Measurements from ENCODE around the gene TET3.

Gene TET3

DNA sequence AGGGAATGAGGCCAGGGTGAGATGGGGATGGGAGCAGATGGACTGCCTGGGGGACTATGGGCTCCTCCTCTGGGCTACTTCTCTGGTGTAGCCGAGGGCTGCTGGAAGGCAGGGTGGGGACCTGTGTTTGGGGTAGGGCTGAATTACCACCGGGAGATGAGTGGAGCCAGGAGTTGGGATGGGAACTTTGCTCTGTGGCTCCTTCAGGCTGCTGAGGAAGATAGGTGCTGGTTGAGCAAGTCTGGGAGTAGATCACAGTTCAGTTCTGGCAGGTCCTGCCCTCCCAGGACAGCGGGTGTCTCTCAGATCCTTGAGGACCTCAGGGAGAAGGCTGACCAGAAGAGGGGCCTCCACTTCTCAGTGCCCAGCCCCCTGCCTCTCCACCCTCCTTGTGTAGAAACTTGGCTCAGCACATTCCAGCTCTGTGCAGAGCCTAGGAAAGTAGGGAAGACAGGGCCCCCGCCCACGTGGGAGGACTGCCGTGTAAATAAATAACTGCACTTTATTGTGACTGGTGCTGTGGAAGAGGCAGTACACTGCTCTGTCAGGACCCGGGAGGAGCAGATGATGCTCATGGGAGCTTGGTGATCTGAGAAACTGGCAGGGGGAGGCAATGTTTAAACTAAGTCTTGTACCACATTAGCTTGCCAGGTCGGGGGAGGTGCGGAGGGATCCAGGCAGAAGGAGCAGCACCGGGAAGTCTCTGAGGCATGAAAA lies 15.3 kb downstream of the TET3 start:
- no peak overlapping the region for H3K9ac ChIP-seq (ENCODE audit: low read length in 2 of 2)
- H3K4me1 ChIP-seq (ENCODE audit: control insufficient read depth, insufficient read depth, low read length) = peaks cover 27% of the 10 kb centered on the region
- no peaks in the 10 kb centered on the region for H3K27me3 ChIP-seq (ENCODE audit: control insufficient read depth in 1 of 2, insufficient read depth in 2 of 2, low read length in 2 of 2)
- H3K9me3 ChIP-seq (ENCODE audit: control insufficient read depth in 2 of 2, low read length in 2 of 2) = no peaks in the 10 kb centered on the region
- no peaks in the 10 kb centered on the region for H3K36me3 ChIP-seq (ENCODE audit: control insufficient read depth in 2 of 2, insufficient read depth in 2 of 2, low read length in 2 of 2)
- no peak overlapping the region for H3K4me3 ChIP-seq (ENCODE audit: low read length in 2 of 2)
- H3K27ac ChIP-seq (ENCODE audit: low read length) = no peak overlapping the region

GRCh38 chr2:74000666-74001065 lies 16.0 kb downstream of the TET3 start:
- H3K4me3 ChIP-seq (ENCODE audit: low read length in 2 of 2) = no peak overlapping the region

GRCh38 chr2:74001121-74001520 lies 16.4 kb downstream of the TET3 start:
- Histone ChIP-seq H3K36me3 (ENCODE audit: control insufficient read depth in 2 of 2, insufficient read depth in 2 of 2, low read length in 2 of 2) (no peaks in the 10 kb centered on the region), H3K27ac (ENCODE audit: low read length) (no peak overlapping the region), H3K4me1 (ENCODE audit: control insufficient read depth, insufficient read depth, low read length) (peaks cover 36% of the 10 kb centered on the region)

More at GRCh38 chr2:74000666-74001065, 16.0 kb downstream of the TET3 start:
- Histone ChIP-seq H3K36me3 (ENCODE audit: control insufficient read depth in 2 of 2, insufficient read depth in 2 of 2, low read length in 2 of 2) (no peaks in the 10 kb centered on the region), H3K9ac (ENCODE audit: low read length in 2 of 2) (no peak overlapping the region), H3K4me1 (ENCODE audit: control insufficient read depth, insufficient read depth, low read length) (peaks cover 31% of the 10 kb centered on the region), H3K27ac (ENCODE audit: low read length) (no peak overlapping the region), H3K27me3 (ENCODE audit: control insufficient read depth in 1 of 2, insufficient read depth in 2 of 2, low read length in 2 of 2) (no peaks in the 10 kb centered on the region), H3K9me3 (ENCODE audit: control insufficient read depth in 2 of 2, low read length in 2 of 2) (no peaks in the 10 kb centered on the region)

GRCh38 chr2:74001781-74002504 lies 17.2 kb downstream of the TET3 start:
- no peaks in the 10 kb centered on the region for H3K9me3 ChIP-seq (ENCODE audit: control insufficient read depth in 2 of 2, low read length in 2 of 2)
- no peaks in the 10 kb centered on the region for H3K36me3 ChIP-seq (ENCODE audit: control insufficient read depth in 2 of 2, insufficient read depth in 2 of 2, low read length in 2 of 2)
- H3K9ac ChIP-seq (ENCODE audit: low read length in 2 of 2) = peak overlapping the region in 1 of 2 donors; percentile 13
- no peak overlapping the region for H3K27ac ChIP-seq (ENCODE audit: low read length)
- peaks cover 40% of the 10 kb centered on the region for H3K4me1 ChIP-seq (ENCODE audit: control insufficient read depth, insufficient read depth, low read length)
- peak overlapping the region; percentile 32 to 86 for H3K4me3 ChIP-seq (ENCODE audit: low read length in 2 of 2)
- H3K27me3 ChIP-seq (ENCODE audit: control insufficient read depth in 1 of 2, insufficient read depth in 2 of 2, low read length in 2 of 2) = no peaks in the 10 kb centered on the region

More at GRCh38 chr2:74001121-74001520, 16.4 kb downstream of the TET3 start:
- Histone ChIP-seq H3K9me3 (ENCODE audit: control insufficient read depth in 2 of 2, low read length in 2 of 2) (no peaks in the 10 kb centered on the region), H3K9ac (ENCODE audit: low read length in 2 of 2) (no peak overlapping the region), H3K4me3 (ENCODE audit: low read length in 2 of 2) (no peak overlapping the region), H3K27me3 (ENCODE audit: control insufficient read depth in 1 of 2, insufficient read depth in 2 of 2, low read length in 2 of 2) (no peaks in the 10 kb centered on the region)

DNA sequence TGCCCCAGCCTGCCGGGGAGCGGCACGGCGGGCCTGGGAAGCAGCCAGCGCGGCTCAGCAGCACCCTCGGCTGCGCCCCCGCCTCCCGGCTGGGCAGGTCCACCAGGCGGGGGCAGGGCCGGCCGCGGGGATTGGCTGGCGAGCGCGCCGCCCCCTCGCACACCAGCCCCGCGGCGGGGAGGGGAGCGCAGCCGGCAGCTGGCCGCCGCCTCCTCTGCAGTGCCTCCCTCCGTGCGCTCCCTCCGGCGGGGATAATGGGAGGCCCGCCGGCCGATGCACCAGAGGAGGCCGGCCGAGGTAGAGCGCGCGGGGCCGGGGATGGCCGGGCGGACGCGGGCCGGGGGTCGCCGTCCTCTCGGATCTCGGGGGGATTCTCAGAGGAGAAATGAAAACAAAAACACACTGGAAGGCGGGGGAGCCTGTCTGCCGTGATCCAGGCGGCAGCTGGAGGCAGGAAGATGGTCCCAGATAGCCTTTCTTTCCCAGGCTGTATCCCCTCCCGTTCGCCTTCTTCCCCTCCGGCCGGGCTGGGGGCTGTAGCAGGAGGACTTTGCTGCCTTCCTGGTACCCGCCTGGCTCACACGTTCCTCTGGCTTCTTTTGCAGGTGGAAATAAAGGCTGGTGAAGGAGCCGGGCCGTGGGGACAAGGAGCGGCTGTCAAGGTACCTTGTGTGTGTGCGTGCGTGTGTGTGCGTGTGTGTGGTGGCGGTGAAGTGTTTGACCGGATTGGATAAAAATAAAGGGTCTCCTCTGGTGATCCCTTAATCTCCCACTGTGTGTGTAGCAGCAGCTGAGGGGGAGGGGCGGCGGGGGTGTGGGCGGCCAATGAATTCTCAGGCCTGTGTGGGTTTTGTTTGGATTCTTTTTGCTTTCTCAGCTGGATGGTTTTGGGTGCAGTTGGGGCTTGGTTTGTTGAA lies 18.1 kb downstream of the TET3 start:
- peak overlapping the region; percentile 68 to 70 for H3K9ac ChIP-seq (ENCODE audit: low read length in 2 of 2)
- no peaks in the 10 kb centered on the region for H3K9me3 ChIP-seq (ENCODE audit: control insufficient read depth in 2 of 2, low read length in 2 of 2)
- no peaks in the 10 kb centered on the region for H3K36me3 ChIP-seq (ENCODE audit: control insufficient read depth in 2 of 2, insufficient read depth in 2 of 2, low read length in 2 of 2)
- H3K4me3 ChIP-seq (ENCODE audit: low read length in 2 of 2) = peak overlapping the region; percentile 76 to 86
- H3K4me1 ChIP-seq (ENCODE audit: control insufficient read depth, insufficient read depth, low read length) = peaks cover 42% of the 10 kb centered on the region
- no peak overlapping the region for H3K27ac ChIP-seq (ENCODE audit: low read length)
- no peaks in the 10 kb centered on the region for H3K27me3 ChIP-seq (ENCODE audit: control insufficient read depth in 1 of 2, insufficient read depth in 2 of 2, low read length in 2 of 2)

DNA sequence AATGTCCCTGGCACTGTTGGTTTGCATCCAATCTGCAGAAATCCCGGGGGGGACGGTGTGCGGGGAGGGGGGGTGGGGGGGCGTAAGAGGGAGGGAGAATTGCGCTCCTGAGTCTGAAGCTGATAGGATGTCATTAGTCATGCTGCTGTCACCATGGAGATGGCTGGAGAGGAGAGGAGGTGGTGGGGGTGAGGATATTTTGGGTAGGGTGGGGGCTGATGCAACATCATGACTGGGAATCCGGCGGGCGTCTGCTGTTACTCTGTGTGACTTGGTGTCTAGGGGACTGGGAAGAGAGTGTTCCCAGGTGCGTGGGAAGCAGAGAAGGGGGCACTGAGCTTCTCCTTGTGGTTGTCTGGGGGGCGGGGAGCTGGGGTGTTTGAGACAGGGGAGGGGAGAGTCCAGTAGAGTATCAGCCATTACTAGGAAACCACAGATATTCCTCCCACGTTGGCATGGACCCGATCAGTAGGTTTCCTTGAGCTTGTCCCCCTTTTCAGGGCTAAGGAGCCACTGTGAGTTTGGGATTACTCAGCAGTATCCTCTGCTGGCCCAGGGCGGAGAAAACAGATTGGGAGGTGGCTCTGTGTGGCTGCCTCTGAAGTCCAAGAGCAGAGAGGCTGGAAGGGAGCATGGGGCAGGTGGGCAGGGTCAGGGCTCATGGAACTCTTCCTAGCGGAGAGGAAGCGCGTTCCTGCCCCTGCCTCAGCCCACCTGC lies 18.9 kb downstream of the TET3 start:
- H3K27me3 ChIP-seq (ENCODE audit: control insufficient read depth in 1 of 2, insufficient read depth in 2 of 2, low read length in 2 of 2) = no peaks in the 10 kb centered on the region
- H3K4me3 ChIP-seq (ENCODE audit: low read length in 2 of 2) = no peak overlapping the region
- no peak overlapping the region for H3K27ac ChIP-seq (ENCODE audit: low read length)
- no peaks in the 10 kb centered on the region for H3K36me3 ChIP-seq (ENCODE audit: control insufficient read depth in 2 of 2, insufficient read depth in 2 of 2, low read length in 2 of 2)
- no peaks in the 10 kb centered on the region for H3K9me3 ChIP-seq (ENCODE audit: control insufficient read depth in 2 of 2, low read length in 2 of 2)
- H3K9ac ChIP-seq (ENCODE audit: low read length in 2 of 2) = no peak overlapping the region
- peaks cover 42% of the 10 kb centered on the region for H3K4me1 ChIP-seq (ENCODE audit: control insufficient read depth, insufficient read depth, low read length)

DNA sequence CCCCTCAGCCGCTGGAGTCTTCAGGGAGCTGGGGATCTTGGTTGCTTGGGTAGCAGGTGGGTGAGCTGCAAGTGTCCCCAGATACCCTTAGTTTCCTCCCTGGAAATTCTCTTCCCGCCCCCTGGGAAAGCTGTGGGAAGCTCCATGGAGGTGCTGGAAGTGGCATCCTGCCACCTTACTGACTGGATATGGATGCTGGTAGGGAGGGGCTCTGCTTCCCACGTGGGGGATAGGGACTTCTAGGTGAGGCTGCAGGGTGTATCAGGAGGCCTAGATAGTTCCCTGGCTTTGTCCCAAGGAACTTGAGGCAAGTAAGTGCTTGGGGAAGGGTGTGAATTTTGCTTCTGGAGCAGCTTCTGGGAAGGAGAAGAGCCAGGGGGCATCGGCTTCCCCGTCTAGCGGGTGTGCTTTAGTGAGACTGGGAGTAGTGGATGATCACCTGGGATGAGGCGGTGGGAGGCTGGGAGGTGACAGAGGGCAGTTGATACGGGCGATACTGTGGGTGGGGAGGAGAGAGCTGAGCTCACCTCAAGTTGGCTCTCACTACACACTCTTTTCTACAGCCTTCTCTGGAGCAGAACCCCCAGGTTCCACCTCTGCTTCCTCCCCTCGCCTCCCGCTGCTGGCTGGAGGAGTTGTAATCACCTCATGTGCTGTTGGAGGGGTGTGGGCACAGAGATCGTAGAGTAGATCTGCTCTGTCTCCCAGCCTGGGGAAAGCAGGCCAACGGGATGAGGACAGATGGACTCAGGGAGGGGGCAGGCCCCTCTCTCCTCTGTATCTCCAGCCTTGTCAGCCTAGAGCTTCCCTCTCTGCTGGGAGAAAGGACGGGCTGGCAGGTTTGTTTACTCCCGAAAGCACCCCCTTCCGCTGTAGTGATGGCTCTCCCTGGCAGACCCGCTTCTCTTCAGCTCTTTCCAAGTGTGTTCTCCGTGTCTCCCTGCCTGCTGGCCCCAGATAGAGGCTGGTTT lies 19.8 kb downstream of the TET3 start:
- H3K9ac ChIP-seq (ENCODE audit: low read length in 2 of 2) = no peak overlapping the region
- H3K4me1 ChIP-seq (ENCODE audit: control insufficient read depth, insufficient read depth, low read length) = peaks cover 42% of the 10 kb centered on the region
- peaks cover 0 to 3% of the 10 kb centered on the region in 2 donors for H3K36me3 ChIP-seq (ENCODE audit: control insufficient read depth in 2 of 2, insufficient read depth in 2 of 2, low read length in 2 of 2)
- H3K27me3 ChIP-seq (ENCODE audit: control insufficient read depth in 1 of 2, insufficient read depth in 2 of 2, low read length in 2 of 2) = no peaks in the 10 kb centered on the region
- no peak overlapping the region for H3K27ac ChIP-seq (ENCODE audit: low read length)
- H3K4me3 ChIP-seq (ENCODE audit: low read length in 2 of 2) = no peak overlapping the region
- no peaks in the 10 kb centered on the region for H3K9me3 ChIP-seq (ENCODE audit: control insufficient read depth in 2 of 2, low read length in 2 of 2)

- Histone ChIP-seq H3K4me3 (ENCODE audit: low read length in 2 of 2) (no peak overlapping the region), H3K9me3 (ENCODE audit: control insufficient read depth in 2 of 2, low read length in 2 of 2) (no peaks in the 10 kb centered on the region), H3K27ac (ENCODE audit: low read length) (no peak overlapping the region), H3K9ac (ENCODE audit: low read length in 2 of 2) (no peak overlapping the region), H3K27me3 (ENCODE audit: control insufficient read depth in 1 of 2, insufficient read depth in 2 of 2, low read length in 2 of 2) (no peaks in the 10 kb centered on the region), H3K36me3 (ENCODE audit: control insufficient read depth in 2 of 2, insufficient read depth in 2 of 2, low read length in 2 of 2) (peaks cover 0 to 3% of the 10 kb centered on the region in 2 donors), H3K4me1 (ENCODE audit: control insufficient read depth, insufficient read depth, low read length) (peaks cover 39% of the 10 kb centered on the region)
These were observed 21.1 kb downstream of the TET3 start for GRCh38 chr2:74005786-74006185.

DNA sequence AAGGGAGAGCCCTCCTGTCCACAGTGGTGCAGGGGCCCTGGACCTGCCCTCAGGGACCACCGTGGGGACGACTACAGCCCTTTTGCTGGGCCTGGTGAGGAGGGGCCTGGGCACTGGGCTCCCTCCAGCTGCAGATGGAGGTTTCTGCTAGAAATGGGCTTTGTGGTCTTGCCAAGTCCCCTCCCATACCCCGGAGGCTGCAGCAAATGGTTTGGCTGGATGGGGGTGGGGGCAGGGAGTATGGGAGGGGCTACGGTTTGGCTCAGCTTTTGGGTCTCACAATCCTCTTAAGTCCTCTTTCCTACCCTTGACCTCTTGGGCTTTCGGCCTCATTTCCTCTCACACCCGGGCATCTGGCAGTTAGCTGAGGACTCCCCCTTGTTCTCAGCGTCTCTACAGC lies 21.7 kb downstream of the TET3 start:
- Histone ChIP-seq H3K36me3 (ENCODE audit: control insufficient read depth in 2 of 2, insufficient read depth in 2 of 2, low read length in 2 of 2) (peaks cover 0 to 3% of the 10 kb centered on the region in 2 donors), H3K4me3 (ENCODE audit: low read length in 2 of 2) (no peak overlapping the region), H3K27ac (ENCODE audit: low read length) (no peak overlapping the region), H3K4me1 (ENCODE audit: control insufficient read depth, insufficient read depth, low read length) (peaks cover 38% of the 10 kb centered on the region), H3K27me3 (ENCODE audit: control insufficient read depth in 1 of 2, insufficient read depth in 2 of 2, low read length in 2 of 2) (no peaks in the 10 kb centered on the region), H3K9me3 (ENCODE audit: control insufficient read depth in 2 of 2, low read length in 2 of 2) (no peaks in the 10 kb centered on the region), H3K9ac (ENCODE audit: low read length in 2 of 2) (no peak overlapping the region)
